ENCODE results near the gene HSP90AB1.
A peak's percentile ranks its signal among the peaks of the same experiment; 100 is the strongest.

HSP90AB1 gene

DNA sequence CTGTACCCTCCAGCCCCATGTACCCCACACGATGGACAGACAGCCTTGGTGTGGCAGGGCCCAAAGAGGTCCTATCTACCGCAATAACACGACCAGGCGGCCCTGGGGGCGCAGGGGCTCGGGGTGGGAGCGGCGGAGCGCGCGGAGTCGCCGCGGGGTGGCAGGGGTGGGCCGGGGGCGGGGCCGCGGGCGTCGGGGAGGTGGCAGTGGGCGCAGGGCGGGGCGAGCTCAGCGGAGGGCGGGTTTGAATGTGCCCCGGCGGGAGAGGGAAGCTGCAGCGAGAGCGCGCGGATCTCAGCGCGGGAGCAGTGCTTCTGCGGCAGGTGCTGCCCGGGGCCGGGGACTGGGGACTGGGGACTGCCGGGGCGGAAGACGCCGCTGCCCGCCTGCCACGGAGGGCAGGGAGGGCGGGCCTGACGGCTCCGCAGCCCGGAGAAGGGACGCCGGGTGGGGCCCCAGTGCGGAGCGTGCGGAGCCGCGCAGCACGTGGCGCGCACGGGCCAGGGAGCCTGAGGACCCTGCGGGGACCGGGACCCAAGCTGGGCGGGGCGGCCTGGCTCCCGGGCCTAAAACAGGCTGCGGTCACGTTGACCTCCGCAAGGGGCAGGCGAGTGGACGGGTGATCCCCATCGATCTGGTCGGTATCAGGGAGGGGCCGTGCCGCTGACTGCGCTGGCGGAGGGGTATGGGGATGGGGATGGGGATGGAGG lies 23.4 kb upstream of the HSP90AB1 start, which contains the start of gene SLC29A1:
SLC29A1 (plus strand) TSS at position 277 of the 710 bp plus-strand sequence. CDS start 3,719 bp downstream, outside the sequence.
- H3K9me3 ChIP-seq (ENCODE audit: control insufficient read depth, insufficient read depth, low read length), result no peaks in the 10 kb centered on the region
- peaks cover 11% of the 10 kb centered on the region for H3K36me3 ChIP-seq (ENCODE audit: control insufficient read depth, insufficient read depth, low read length)
- H3K9ac ChIP-seq (ENCODE audit: low read depth, low read length), result peak within 1 kb of the TSS; percentile 65; the same call in 1 of the 2 replicates
- H3K27me3 ChIP-seq (ENCODE audit: control insufficient read depth, insufficient read depth, low read length), result no peaks in the 10 kb centered on the region; the same call in 1 of the 2 replicates
- peak within 1 kb of the TSS; percentile 77 for H3K4me3 ChIP-seq (ENCODE audit: low read depth, low read length)
- peak within 1 kb of the TSS; percentile 90 for H3K27ac ChIP-seq (ENCODE audit: low read depth, low read length)
- H3K4me1 ChIP-seq (ENCODE audit: control insufficient read depth, insufficient read depth, low read length), result peaks cover 52% of the 10 kb centered on the region

DNA sequence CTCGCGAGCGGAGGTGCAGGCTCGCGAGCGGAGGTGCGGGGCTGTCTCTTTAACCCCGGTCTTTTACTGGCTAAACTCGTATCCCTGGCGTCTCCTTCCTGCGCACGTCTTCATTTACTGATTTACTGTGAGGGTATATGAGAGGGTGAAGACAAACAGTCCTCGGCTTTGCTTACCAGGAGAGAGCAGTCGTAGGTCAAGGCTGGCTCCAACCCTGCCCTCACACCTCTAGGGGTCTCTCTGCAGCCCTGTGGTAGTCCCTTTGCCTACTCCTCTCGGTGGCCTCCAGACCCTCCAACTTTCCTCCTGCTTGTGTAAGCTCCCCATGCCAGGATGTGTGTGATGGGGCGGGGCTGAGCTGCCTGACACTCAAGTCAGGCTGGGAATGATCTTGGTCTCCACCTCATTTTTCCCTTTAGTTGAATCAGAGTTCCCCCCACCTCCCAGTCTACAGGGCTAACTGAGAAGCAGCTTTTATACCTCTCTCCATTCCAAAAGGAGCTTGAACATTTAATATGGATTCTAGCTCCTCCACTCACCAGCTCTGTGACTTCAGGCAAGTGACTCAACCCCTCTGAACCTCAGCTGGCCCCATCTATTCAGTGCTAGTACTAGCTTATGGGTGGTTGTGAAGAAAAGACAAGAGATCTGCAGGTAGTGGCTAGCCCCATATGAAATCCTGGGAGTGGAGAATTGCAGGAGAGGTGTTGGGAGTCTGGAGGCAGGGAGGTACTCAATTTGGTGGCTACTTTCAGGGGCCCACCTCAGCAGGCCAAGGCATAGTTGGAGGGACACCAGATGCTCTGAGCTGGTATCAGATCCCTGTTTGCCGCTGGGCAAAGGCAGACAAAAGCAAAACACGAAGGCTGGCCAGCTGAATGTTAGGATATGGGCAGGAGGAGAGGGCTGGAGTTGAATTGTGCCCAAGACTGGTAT lies 22.6 kb upstream of the HSP90AB1 start:
- Histone ChIP-seq H3K27ac (ENCODE audit: low read depth, low read length) (peak overlapping the region; percentile 90), H3K9ac (ENCODE audit: low read depth, low read length) (no peak overlapping the region), H3K36me3 (ENCODE audit: control insufficient read depth, insufficient read depth, low read length) (peaks cover 19% of the 10 kb centered on the region), H3K27me3 (ENCODE audit: control insufficient read depth, insufficient read depth, low read length) (no peaks in the 10 kb centered on the region; the same call in 1 of the 2 replicates), H3K4me1 (ENCODE audit: control insufficient read depth, insufficient read depth, low read length) (peaks cover 50% of the 10 kb centered on the region), H3K4me3 (ENCODE audit: low read depth, low read length) (peak overlapping the region; percentile 77), H3K9me3 (ENCODE audit: control insufficient read depth, insufficient read depth, low read length) (no peaks in the 10 kb centered on the region)

DNA sequence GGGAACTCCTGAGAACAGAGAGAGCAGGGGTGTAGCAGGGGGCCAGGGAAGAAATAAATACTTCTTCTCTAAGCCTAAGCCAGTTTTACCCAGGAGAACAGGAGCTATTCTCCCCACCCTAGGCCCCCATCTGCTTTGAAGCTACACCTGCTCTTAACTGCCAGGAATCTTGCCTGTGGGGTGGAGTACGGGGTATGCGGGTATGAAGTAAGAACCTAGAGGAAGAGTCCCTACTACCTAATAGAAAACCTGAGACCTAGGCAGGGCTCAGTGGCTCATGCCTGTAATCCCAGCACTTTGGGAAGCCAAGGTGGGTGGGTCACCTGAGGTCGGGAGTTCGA lies 22.0 kb upstream of the HSP90AB1 start:
- Histone ChIP-seq H3K27me3 (ENCODE audit: control insufficient read depth, insufficient read depth, low read length) (no peaks in the 10 kb centered on the region; the same call in 1 of the 2 replicates), H3K27ac (ENCODE audit: low read depth, low read length) (no peak overlapping the region), H3K4me1 (ENCODE audit: control insufficient read depth, insufficient read depth, low read length) (peaks cover 48% of the 10 kb centered on the region), H3K36me3 (ENCODE audit: control insufficient read depth, insufficient read depth, low read length) (peaks cover 25% of the 10 kb centered on the region), H3K9me3 (ENCODE audit: control insufficient read depth, insufficient read depth, low read length) (no peaks in the 10 kb centered on the region), H3K9ac (ENCODE audit: low read depth, low read length) (no peak overlapping the region), H3K4me3 (ENCODE audit: low read depth, low read length) (peak overlapping the region; percentile 77)

DNA sequence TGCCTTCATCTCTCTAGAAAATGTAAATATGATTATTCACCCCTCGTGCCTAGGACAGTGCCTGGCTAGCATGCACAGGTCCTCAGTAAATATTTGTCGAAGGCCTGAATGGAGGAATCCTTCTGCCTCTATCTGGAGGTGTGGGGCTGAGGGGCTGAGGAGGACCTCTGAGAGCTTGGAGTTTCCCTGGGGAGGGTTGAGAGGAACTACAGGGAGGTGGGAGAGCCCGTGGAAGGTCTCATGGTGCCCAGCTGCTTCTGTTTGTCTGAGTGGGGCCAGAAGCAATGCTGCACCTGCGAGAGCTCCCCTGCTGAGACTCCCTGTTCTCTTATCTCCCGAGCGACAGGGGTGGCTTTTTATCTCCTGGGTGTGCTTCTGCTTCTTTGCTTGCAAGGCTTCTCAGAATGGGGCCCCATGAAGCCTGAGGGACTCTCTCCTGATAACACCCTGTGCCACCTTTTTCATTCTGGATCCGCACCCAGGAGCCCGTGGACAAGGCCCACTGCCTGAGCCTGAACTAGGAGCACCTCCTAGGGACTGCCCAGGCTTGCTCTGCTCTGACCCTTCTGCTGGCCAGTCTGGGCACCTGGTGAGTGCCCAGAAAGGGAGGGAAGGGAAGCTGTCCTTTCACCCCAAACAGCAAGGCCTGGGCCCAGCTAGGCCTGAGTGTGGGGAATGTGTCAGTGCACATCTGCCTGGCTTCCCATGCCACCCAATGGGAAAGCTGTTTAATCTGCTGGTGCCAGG lies 21.1 kb upstream of the HSP90AB1 start:
- Histone ChIP-seq H3K4me3 (ENCODE audit: low read depth, low read length) (peak overlapping the region; percentile 22), H3K36me3 (ENCODE audit: control insufficient read depth, insufficient read depth, low read length) (peaks cover 33% of the 10 kb centered on the region), H3K27ac (ENCODE audit: low read depth, low read length) (no peak overlapping the region)

DNA sequence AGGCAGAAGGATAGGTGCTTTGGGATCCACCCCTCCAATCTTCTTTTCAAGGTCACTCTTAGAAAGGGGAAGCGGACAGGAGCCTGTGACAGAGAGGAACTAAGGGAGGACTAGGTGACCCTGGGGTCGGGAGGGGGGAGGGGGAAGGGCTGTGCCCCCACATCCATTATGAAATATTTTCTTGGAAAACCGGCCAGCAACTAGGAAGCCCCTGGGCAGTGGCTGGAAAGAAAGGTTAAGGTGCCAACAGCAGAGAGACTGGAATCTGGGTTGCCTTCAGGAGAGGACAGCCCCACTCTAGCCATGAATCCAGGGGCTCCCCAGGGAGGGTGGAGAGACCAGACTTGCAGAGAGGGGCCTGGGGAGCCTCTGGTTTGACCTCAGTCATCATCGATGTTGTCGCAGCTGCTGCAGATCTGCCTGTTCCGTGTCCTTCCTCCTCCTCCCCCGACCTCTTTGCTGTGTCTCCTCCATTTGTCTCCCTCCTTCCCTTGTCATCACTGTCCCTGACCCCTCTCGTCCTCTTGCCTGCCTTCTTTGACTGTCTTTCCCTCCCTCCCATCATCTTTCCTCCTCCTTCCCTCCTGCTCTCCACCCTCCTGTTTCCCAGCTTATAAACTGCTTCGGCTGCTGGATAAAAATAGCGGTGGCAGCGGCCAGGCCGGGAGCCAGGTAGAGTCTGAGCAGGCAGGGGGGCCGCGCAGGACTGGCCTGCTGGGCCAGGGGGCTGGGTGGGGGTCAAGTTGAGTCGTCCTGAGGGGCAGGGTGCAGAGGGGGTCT lies 20.3 kb upstream of the HSP90AB1 start:
- Histone ChIP-seq H3K36me3 (ENCODE audit: control insufficient read depth, insufficient read depth, low read length) (peaks cover 41% of the 10 kb centered on the region), H3K9ac (ENCODE audit: low read depth, low read length) (no peak overlapping the region), H3K27me3 (ENCODE audit: control insufficient read depth, insufficient read depth, low read length) (no peaks in the 10 kb centered on the region; the same call in 1 of the 2 replicates), H3K4me3 (ENCODE audit: low read depth, low read length) (no peak overlapping the region), H3K9me3 (ENCODE audit: control insufficient read depth, insufficient read depth, low read length) (no peaks in the 10 kb centered on the region), H3K27ac (ENCODE audit: low read depth, low read length) (no peak overlapping the region), H3K4me1 (ENCODE audit: control insufficient read depth, insufficient read depth, low read length) (peaks cover 40% of the 10 kb centered on the region)

More for the DNA sequence above, 21.1 kb upstream of the HSP90AB1 start:
- Histone ChIP-seq H3K9me3 (ENCODE audit: control insufficient read depth, insufficient read depth, low read length) (no peaks in the 10 kb centered on the region), H3K9ac (ENCODE audit: low read depth, low read length) (no peak overlapping the region), H3K4me1 (ENCODE audit: control insufficient read depth, insufficient read depth, low read length) (peaks cover 45% of the 10 kb centered on the region), H3K27me3 (ENCODE audit: control insufficient read depth, insufficient read depth, low read length) (no peaks in the 10 kb centered on the region; the same call in 1 of the 2 replicates)

DNA sequence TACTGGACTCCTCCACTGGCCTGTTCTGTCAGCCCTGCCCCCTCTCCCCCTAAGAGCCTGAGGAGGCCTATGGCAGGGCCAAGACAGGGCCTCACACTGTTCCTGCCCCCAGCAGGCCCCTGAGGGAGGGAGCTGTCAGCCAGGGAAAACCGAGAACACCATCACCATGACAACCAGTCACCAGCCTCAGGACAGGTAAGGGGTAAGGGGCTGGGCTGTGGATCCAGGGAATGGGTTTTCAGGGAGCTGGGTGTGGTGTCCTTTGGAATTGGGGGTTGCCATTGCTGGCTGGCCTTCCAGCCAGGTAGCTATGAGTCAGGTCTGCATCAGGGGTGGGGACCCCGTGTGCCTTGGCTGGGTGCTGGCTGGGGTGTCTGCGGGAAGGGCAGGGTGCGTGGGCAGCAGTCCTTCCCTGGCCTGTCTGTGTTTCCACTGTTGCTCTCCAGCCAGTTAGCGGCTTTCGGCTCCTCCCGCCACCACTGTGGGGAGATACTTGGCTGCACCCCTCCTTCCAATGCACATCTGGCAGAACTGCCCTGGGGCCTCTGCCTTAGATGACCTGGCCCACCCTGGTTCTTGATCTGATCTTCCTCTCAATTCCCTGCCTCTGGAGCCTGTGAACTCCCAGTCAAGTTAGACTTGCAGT lies 19.6 kb upstream of the HSP90AB1 start:
- no peaks in the 10 kb centered on the region for H3K9me3 ChIP-seq (ENCODE audit: control insufficient read depth, insufficient read depth, low read length)
- peaks cover 35% of the 10 kb centered on the region for H3K4me1 ChIP-seq (ENCODE audit: control insufficient read depth, insufficient read depth, low read length)
- H3K27ac ChIP-seq (ENCODE audit: low read depth, low read length), result no peak overlapping the region
- H3K36me3 ChIP-seq (ENCODE audit: control insufficient read depth, insufficient read depth, low read length), result peaks cover 48% of the 10 kb centered on the region
- no peak overlapping the region for H3K9ac ChIP-seq (ENCODE audit: low read depth, low read length)
- no peaks in the 10 kb centered on the region; the same call in 1 of the 2 replicates for H3K27me3 ChIP-seq (ENCODE audit: control insufficient read depth, insufficient read depth, low read length)
- no peak overlapping the region for H3K4me3 ChIP-seq (ENCODE audit: low read depth, low read length)

DNA sequence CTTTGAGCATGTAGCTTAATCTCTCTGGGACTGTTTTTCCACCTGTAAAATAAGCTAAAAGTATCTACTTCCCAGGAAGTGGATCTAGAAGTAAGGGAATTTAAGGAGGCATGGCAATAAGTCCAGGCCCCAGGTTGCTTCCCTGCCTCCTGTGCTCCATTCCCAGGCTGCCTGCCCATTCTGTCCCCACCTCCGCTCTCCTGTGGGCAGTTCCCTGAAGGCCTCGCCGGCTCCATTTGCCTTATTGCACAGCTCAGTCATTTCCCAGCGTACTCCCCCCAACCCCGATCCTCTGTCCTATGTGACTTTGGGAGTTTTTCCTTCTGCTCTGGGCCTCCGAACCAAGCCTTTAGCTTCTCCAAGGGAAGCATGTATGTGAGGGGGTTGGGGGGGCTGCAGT lies 18.9 kb upstream of the HSP90AB1 start:
- Histone ChIP-seq H3K36me3 (ENCODE audit: control insufficient read depth, insufficient read depth, low read length) (peaks cover 55% of the 10 kb centered on the region), H3K9me3 (ENCODE audit: control insufficient read depth, insufficient read depth, low read length) (no peaks in the 10 kb centered on the region), H3K4me1 (ENCODE audit: control insufficient read depth, insufficient read depth, low read length) (peaks cover 27% of the 10 kb centered on the region), H3K9ac (ENCODE audit: low read depth, low read length) (no peak overlapping the region), H3K4me3 (ENCODE audit: low read depth, low read length) (no peak overlapping the region), H3K27ac (ENCODE audit: low read depth, low read length) (no peak overlapping the region), H3K27me3 (ENCODE audit: control insufficient read depth, insufficient read depth, low read length) (no peaks in the 10 kb centered on the region)

DNA sequence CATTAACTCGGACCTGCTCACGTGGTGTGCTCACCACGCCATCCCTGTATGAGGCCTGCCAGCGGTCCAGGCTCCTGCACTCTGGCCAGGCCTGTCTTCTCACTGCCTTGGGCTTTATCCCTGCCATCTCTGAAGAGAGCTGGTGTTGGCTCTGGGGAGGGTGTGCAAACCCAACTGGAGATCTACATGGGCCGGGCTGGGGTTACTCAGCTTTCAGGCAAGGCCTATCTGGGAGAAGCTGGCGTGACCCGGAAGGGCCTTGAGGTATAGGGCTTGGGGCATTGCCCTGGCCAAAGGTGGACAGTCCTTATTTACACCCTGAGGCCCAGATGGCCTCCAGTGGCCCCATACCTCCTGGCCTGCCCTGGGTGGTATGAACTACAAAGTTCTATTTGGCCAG lies 18.5 kb upstream of the HSP90AB1 start:
- H3K9ac ChIP-seq (ENCODE audit: low read depth, low read length), result no peak overlapping the region
- H3K9me3 ChIP-seq (ENCODE audit: control insufficient read depth, insufficient read depth, low read length), result no peaks in the 10 kb centered on the region
- H3K27me3 ChIP-seq (ENCODE audit: control insufficient read depth, insufficient read depth, low read length), result no peaks in the 10 kb centered on the region
- H3K36me3 ChIP-seq (ENCODE audit: control insufficient read depth, insufficient read depth, low read length), result peaks cover 60% of the 10 kb centered on the region
- no peak overlapping the region for H3K4me3 ChIP-seq (ENCODE audit: low read depth, low read length)
- peaks cover 26% of the 10 kb centered on the region for H3K4me1 ChIP-seq (ENCODE audit: control insufficient read depth, insufficient read depth, low read length)
- no peak overlapping the region for H3K27ac ChIP-seq (ENCODE audit: low read depth, low read length)

DNA sequence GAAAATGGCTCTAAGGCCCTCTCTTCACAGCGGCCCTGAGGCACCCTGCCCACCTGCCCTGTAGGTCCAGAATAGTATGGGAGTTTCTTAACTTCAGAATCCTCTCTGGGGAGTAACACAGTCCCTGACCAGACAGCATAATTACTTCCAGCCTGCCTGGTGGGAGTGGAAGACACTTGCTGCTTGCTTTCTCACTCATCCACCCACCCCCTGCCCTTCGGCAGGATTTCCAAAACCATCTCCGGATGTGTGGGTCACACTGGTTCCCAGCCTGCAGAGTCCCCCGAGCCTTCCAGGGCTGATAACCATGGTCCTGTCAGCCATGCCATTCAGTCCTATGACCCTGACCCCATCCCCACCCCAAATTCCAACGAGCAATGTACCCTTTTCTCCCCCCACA lies 18.1 kb upstream of the HSP90AB1 start:
- H3K4me3 ChIP-seq (ENCODE audit: low read depth, low read length), result no peak overlapping the region
- H3K27me3 ChIP-seq (ENCODE audit: control insufficient read depth, insufficient read depth, low read length), result no peaks in the 10 kb centered on the region
- peaks cover 26% of the 10 kb centered on the region for H3K4me1 ChIP-seq (ENCODE audit: control insufficient read depth, insufficient read depth, low read length)
- H3K36me3 ChIP-seq (ENCODE audit: control insufficient read depth, insufficient read depth, low read length), result peaks cover 64% of the 10 kb centered on the region
- no peak overlapping the region for H3K9ac ChIP-seq (ENCODE audit: low read depth, low read length)
- no peaks in the 10 kb centered on the region for H3K9me3 ChIP-seq (ENCODE audit: control insufficient read depth, insufficient read depth, low read length)
- H3K27ac ChIP-seq (ENCODE audit: low read depth, low read length), result no peak overlapping the region
